NCI-H345 treated with DMSO at 0.1 percent for 48 hours (cell line): ENCODE measurements around the gene AP5Z1.
"Not testable (repeated sequence)": the region's sequence is repeated elsewhere in the genome, so short reads cannot be mapped to it uniquely, and the experiment has no call there.

ENCODE experiments used
- DNase-seq: peaks from one replicate; lab custom pipeline; 2025; ENCODE audit not compliant: unreplicated experiment; lab: John Stamatoyannopoulos, UW

The AP5Z1 gene

GRCh38 chr7:4787541-4787940 lies 12.1 kb downstream of the AP5Z1 start:
- no peak for DNase-seq

- no peak for DNase-seq
Observed at GRCh38 chr7:4787947-4788626, 12.7 kb downstream of the AP5Z1 start.

DNA sequence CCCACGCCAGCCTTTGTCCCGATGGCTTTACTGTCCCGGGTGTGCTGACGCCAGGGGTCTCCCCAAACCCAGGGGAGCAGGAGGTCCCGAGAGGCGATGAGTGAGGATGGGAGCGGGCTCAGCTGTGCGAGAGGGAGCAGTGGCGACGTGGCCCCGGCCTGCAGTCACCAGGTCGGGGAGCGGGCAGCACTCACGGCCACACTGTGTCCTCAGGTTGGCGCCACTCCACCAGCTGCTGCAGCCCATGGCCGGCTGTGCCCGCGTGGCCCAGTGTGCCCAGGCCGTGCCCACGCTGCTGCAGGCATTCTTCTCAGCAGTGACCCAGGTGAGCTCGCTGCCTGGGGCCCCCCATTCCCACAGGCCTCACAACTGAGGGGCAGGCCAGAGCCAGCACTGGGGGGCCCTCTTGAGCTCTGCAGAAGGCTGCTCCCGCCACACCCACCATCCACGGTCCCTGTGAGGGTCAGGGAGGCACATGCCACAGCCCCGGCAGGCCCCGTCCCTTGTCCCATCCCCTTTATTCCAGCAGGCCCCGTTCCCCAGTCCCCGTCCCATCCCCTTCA lies 13.3 kb downstream of the AP5Z1 start:
- DNase-seq = no peak

GRCh38 chr7:4789194-4790077 lies 14.0 kb downstream of the AP5Z1 start:
- no peak for DNase-seq

- DNase-seq = no peak
Observed at GRCh38 chr7:4790078-4790465, 14.6 kb downstream of the AP5Z1 start.

DNA sequence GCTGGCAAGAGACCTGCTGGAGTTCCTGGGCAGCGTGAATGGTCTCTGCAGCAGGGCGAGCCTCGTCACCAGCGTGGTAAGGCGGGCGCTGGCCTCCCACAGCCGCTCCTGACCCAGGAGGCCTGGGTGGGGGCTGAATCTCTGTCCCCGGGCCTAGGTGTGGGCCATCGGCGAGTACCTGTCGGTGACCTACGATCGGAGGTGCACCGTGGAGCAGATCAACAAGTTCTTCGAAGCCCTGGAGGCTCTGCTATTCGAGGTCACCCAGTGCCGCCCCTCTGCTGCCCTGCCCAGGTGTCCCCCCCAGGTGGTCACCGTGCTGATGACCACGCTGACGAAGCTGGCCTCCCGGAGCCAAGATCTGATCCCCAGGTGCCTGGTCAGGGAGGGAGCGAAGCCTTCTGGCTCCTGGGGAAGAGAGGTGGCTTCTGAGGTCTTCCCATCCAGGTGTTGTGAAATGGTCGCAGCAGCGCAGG lies 15.1 kb downstream of the AP5Z1 start:
- DNase-seq = no peak

- no peak for DNase-seq
Observed at GRCh38 chr7:4791101-4791737, 15.8 kb downstream of the AP5Z1 start.

DNA sequence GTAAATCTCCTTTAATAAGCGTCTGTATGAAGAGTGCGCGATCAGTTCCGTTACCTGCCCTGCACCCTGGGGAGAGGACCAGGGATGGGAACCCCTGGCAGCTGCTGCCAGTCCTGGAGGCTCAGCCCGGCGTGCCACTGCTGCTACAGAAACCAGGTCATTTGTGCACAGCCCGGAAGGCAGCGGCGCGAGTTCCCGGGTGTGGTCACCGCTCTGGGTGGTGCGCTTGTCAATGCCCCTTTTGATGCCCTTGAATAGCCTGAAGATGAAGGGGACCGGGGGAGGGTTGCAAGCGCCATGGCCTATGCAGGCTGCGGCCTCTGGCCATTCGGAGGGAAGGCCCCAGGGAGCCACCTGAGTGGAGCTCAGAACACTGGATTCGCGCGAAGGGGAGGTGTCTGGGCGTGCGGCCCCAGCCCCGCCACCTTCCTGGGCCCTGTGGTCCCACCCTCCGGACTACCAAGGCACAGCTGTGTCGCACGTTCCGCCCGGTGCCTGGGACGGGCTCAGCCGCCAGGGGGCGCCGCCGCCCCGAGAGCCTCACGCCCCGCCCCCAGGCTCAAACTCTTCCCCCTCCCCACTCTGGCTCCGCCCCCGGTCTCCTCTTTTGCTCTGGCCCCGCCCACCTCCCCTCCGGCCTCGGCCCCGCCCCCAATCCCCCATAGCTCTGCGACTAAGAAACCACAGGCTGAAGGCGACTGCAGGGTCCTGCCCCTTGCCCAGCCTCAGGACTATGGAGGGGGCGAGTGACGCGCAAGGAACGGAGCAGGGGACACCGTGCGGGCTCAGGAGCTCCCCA lies 16.5 kb downstream of the AP5Z1 start:
- DNase-seq = no peak

DNA sequence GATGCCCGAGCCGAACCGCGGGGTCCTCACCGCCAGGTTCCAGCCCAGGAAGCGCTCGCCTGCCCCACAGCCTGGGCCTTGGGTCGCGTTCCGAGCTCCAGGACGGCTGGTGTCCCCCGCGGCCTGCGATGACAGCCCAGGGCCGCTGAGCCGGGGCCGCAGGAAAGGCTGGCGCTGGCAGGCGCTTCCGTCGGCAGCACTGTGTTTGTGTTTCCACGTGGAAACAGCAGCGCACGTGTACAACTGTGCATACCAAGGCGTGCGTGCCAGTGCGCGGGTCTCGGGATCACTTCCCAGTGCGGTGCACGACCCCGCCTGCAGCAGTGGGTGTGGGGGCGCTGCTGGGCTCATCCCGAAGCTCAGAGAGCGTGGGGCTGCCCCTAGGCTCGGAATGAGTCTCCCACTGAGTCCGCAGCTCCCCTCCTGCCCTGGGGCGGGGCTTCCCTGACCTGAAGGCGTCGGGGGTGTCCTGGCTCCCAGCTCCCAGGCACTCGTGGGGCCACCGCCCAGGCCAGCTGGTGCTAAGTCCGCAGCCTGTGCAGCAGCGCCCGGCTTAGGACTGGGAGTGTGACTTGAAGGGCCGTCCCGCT lies 17.2 kb downstream of the AP5Z1 start:
- DNase-seq = no peak

DNA sequence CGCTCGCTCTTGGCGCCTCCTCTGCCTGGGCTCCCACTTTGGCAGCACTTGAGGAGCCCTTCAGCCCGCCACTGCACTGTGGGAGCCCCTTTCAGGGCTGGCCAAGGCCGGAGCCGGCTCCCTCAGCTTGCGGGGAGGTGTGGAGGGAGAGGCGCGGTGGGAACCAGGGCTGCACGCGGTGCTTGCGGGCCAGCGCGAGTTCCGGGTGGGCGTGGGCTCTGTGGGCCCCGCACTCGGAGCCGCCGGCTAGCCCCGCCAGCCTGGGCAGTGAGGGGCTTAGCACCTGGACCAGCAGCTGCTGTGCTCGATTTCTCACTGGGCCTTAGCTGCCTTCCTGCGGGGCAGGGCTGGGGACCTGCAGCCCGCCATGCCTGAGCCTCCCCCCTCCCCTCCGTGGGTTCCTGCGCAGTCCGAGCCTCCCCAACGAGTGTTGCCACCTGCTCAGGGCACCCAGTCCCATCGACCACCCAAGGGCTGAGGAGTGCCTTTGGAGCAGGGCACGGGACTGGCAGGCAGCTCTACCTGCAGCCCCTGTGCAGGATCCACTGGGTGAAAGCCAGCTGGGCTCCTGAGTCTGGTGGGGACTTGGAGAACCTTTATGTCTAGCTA lies 18.1 kb downstream of the AP5Z1 start:
- DNase-seq = not testable (repeated sequence)

GRCh38 chr7:4794171-4794570 lies 18.7 kb downstream of the AP5Z1 start:
- DNase-seq = not testable (repeated sequence)

- no peak for DNase-seq
Observed at GRCh38 chr7:4794591-4795350, 19.3 kb downstream of the AP5Z1 start.

DNA sequence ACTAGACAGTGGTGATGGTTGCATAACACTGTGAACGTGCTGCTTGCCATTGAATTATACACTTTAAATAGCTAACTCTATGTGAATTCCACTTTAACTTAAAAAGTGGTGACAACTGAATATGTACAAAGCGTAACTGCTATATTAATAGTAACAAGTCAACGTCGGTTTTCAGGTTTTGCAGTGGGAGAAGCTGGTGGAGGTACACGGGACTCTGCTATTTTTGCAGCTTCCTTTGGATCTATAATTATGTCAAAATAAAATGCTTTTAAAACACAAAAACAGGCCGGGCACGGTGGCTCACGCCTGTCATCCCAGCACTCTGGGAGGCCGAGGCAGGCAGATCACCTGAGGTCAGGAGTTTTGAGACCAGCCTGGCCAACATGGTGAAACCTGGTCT lies 21.0 kb downstream of the AP5Z1 start:
- DNase-seq = no peak

- no peak for DNase-seq
Observed at GRCh38 chr7:4797858-4798705, 22.7 kb downstream of the AP5Z1 start.

DNA sequence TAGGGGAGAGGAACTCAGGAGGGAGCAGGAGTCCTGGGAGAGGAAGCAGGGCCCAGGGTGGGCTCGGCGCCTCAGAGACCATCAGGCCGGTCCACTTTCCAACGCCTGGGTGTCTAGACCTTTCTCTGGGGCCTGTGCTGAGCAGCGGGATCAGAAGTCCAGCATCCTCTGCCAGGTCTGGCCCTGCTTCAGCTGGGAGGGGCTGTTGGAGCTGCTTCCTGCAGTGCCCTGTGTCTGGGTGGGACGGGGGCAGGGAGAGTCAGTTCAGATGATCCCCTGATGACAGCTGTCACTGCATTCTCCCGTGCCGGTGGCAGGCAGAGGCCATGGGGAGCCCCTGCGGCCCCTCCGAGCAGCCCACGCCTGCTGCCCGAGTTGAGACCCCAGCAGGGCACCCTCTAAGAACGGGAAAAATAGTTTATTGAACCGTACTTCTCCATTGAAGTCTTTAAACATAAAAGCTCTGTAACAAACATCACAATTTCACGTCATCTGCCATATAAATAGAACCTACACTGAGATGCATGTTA lies 23.3 kb downstream of the AP5Z1 start:
- no peak for DNase-seq

GRCh38 chr7:4799508-4800268 lies 24.3 kb downstream of the AP5Z1 start:
- DNase-seq = no peak

- DNase-seq = no peak
Observed at GRCh38 chr7:4800487-4800886, 25.1 kb downstream of the AP5Z1 start.
